ENCODE results near the gene SNRPD1.
"Not testable (repeated sequence)": the region's sequence is repeated elsewhere in the genome, so short reads cannot be mapped to it uniquely, and the experiment has no call there.

SNRPD1 gene

DNA sequence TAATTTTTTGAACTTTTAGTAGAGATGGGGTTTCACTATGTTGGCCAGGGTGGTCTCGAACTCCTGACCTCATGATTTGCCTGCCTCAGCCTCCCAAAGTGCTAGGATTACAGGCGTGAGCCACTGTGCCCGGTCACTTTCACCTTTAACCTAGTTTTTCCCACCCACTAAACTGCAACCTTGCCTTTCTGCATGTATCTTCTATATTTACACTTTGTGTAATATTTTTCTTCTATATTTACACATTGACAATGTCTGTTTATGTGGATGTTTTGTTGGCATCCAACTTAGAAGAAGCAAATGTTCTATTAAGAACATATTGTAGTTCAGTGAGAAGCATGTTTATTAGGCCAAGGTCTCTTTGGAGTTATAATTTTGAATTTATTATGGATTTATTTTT, 26.7 kb downstream of the SNRPD1 start:
- no peak for DNase-seq

DNA sequence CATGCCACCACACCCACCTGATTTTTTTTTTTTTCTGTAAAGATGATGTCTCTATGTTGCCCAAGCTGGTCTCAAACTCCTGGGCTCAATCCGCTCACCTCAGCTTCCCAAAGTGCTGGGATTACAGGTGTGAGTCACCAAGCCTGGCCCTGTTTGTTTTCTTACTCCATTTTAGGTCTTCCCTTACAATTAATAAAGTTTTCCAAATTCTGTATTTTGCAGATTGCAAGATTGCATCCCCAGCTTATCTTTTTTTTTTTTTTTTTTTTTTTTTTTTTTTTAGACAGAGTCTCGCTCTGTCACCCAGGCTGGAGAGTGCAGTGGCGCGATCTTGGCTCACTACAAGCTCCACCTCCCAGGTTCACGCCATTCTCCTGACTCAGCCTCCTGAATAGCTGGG, 28.3 kb downstream of the SNRPD1 start:
- not testable (repeated sequence) for DNase-seq

DNA sequence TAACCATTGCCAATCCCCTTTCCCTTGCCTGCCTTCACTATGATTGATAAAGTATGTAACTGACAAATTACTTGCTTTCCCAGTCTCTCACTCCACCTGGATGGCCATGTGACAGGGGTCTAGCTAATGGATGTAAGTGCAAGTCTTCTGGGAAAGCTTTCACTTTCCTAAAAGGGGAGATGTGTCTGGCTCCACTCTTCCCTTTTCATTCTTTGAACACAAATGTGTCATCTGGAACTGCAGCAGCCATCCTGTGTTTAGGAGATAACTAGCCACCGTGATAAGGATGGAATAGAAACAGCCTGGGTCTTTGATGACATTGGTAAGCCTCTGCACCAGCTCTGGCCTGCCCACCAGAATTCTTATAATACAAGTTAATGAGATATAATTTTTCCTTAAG, 38.2 kb downstream of the SNRPD1 start:
- no peak for DNase-seq

DNA sequence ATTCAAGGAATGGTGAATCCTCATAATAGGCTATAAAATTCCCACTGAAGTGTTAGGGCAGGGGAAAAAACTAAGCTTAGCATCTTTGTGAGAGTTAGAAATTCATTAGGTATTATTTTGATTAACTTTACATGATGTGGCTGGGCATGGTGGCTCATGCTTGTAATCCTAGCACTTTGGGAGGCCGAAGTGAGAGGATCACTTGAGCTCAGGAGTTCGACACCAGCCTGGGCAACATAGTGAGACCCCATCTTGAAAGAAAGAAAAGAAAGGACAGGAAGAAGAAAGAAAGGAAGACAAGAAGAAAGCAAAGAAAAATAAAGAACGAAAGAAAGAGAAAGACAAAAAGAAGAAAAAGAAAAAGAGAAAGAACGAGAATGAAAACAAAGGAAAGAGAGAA, 40.0 kb downstream of the SNRPD1 start:
- no peak for DNase-seq

DNA sequence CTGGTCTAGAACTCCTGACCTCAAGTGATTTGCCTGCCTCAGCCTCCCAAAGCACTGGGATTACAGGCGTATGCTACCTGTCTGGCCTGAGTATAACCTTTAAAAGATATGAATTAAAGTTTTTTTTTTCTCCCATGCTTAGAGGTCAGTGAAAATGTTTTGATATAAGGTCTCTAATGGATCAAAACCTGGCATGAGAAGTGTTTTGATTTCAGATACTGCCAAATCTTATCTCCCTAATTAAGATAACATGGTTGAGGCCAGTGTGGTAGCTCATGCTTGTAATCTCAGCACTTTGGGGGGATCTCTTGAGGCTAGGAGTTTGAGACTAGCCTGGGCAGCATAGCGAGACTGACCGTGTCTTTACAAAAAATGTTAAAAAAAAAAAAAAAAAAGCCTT, 41.2 kb downstream of the SNRPD1 start:
- DNase-seq: no peak

DNA sequence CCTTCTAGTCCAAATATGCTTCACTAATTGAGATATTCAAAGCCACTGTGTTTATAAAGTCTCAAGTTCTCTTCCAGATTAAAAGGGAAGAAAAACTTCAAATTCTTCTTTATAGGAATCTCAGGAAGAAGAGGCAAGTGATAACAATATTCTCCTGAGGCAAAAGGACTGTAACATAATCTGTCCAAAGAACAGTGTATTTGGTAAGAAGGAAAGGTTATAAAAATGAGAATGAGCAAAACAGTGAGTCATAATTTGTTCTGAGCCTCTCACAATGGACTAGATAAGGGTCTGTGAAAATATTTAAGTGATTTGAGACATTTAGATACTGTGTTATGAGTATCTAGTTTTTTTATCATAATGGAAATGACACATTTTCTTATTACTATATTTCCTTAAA, 44.3 kb downstream of the SNRPD1 start:
- no peak for DNase-seq

DNA sequence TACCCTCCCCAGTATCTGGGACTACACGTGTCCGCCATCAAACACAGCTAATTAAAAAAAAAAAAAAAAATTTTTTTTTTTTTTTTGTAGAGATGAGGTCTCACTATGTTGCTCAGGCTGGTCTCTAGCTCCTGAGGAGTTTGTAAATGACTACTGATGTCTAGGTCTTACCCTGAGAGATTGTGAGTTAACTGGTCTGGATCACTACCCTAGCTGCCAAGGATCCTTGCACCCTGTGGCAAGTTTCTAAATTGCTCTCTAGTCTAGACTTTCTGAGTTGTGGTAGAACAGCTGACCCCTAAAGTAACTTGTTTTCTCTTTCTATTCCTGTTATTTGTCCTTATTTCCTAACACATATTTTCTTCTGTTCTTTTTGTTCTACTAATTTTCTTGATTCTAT, 48.0 kb downstream of the SNRPD1 start:
- DNase-seq: no peak

DNA sequence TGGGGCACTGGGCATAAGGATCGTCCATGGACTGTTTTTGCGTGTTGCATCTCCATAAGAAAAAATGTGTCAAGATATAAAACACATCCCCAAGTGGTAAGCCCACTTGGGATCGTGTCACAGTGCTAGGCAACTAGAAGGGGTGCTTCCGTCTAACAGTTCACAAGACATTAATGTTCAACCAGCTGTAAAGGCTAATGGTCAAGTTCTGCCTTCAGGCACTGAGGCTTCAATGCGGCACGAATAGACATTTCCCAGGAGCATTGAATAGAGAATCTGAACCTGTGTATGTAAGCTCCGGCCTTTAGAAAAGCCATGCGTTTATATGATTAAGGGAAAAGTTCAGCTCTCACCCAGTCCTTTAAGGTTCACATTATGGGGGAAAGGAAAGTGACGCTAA, 50.5 kb downstream of the SNRPD1 start:
- no peak for DNase-seq

DNA sequence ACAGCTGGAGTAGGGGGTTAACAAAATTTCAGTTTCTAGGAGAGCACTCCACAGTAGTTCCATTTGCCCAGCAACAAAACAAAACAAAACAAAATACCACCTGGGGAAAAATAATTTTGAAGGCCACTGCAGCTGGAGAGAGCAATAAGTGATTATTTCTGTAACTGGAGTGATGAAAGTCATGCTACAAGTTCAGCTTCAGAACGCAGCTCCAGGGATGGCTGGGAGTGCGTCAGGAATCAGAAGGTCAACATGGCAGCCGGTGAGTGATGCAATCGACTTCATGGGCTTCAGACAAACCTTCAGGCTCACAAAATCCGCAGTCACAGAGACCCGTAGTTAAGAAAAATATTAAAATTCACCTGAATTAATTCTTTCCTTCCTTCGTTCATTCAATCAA, 51.5 kb downstream of the SNRPD1 start:
- no peak for DNase-seq

DNA sequence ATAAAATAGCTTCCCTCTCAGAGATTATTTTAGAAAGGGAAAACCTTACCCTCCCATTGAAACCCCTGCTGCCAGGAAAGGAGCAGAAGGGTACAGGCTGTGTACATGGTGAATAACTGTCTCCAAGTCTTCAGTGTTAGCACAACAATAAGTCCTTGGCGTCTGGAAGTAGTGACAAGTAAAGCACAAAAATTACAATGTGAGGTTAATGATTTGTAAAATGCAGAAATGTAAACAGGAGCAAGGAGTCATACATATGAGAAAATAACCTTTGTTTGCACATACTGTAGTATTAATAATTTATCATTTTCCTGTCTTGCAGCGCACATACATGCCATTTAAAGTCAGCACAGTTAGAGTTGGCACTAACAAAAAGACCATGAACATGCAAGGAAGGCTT, 52.0 kb downstream of the SNRPD1 start:
- no peak for DNase-seq

DNA sequence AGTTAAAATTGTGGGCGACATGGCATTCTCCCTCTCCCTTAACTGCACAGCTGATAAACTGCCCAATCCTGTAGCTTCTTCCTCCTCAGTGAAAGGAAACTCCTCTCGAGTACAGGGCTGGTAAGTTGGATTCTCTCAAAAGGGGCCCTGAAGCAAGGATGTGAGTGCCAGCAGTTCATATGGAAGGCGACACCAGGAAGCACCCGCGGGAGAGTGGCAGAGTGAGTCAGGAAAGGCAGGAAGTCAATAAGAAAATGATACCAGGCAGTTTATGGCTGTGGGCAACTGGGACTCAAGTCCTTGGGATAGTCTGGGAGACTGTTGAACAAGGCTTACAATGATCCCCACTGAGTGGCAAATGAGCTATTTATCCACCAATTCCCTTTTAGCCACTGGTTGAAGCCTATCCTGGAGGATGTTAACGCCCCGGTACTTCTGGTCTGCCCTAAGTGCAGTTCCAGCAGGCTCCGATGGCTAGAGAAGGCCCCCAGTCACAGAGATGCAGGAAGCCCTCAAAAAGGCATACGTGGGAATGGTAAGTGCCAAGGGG, 57.7 kb downstream of the SNRPD1 start:
- DNase-seq: no peak

DNA sequence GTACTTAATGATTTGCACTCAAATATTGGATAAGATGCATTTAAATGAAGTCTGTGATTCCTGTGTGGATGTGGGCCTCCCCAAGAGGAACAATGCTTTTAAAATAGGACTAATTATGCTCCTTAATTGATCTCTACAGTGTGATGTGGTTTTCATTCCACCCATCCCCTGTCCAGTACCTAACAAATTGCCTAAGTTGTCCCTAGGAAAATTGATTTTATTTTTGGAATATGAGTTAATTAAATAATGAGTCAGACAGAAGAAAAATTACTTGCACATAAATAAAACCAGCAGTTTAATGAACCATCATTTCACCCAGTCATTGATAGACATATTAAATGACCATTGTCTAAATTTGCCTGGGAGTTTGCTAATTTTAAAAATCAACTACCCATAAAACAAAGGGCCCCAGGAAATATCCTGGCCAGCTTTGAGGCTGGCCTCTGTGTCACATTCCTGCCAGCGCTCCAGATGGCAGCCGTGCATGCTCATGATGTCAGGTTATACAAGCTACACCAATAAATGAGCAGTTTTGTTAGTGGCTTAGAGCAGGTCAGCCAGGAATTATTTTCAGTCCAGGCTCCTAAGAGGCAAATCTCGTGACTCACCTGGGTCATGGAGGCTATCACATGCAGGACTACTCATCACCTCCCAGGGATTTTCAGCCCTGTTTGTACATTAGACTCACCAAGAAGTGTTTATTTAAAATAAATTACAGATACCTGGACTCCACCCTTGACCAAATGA, 60.6 kb downstream of the SNRPD1 start:
- DNase-seq: no peak

DNA sequence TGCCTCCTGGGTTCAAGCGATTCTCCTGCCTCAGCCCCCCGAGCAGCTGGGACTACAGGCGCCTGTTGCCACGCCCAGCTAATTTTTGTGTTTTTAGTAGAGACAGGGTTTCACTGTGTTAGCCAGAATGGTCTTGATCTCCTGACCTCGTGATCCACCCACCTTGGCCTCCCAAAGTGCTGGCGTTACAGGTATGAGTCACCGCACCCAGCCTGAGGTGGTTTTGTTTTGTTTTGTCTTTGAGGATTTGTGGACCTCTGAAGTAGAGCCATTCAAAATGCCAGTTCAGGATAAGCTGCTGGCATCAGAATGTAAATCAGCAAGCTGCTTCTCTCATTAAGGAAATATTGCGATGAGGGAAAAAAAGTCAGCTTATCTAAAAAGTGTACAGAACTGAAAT, 63.2 kb downstream of the SNRPD1 start:
- not testable (repeated sequence) for DNase-seq

DNA sequence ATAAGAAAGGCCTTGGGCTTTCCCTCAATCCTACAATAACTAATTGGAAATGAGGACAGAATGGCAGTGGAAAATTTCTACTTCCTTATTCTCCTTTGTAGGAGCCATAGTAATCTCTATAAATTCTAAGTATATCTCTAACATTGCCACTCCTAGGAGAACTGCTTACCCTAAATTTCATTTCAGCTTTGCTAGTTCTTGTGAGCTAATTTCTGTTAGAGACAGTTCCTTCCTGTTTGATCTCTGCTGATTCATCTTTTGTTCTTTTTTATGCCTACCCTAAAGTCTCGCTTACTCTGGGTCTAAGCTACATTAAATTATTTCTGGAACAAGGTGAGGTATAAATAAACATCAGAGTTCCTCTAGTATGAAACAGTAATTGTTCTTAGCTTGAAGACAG, 66.7 kb downstream of the SNRPD1 start:
- DNase-seq: no peak

DNA sequence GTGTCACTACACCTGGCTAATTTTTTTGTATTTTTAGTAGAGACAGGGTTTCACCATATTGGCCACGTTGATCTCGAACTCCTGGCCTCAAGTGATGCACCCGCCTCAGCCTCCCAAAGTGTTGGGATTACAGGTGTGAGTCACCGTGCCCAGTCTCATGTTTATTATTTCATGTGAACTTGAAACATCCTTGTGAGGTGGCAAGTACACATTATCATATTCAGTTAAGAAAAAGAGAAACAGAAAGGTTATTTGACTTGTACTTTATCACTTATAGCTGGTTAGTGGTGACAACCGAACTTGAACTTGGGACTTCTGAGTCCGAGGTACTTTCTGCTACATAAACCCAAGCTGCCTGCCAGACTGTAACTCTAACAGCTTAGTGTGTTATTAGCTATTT, 68.0 kb downstream of the SNRPD1 start:
- DNase-seq: no peak

DNA sequence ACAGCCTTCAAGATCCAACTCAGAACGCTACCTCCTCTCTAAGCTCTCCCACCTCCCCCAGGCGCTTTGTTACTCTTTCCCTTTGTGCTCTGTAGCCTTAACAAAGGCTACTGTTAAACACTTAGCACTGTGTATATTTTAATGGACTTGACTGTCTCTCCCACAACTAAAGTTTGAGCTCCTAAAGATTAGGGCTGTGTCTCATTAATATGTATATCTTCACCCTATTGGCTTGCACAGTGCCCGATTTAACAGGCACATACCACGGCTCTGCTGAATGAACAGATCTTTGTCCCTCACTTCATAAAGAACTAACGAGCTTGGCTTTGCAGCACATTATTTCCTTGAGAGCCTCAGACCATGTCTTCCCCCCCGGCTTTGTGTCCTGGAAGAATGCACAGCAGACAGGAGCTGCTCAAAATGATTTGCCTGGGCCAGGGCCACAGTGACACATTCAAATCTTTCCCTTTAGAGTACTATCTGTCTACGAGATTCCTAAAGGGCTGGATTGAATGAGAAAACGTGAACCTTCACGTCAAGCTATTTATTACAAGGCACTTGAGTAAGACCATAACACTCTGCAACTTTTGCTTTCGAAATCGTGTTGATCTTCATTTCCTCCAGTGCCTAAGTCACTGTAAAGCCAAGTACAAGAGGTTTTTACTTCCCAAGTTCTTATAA, 70.4 kb downstream of the SNRPD1 start:
- DNase-seq: peak; percentile 39

Measured in CD4-positive, alpha-beta T cell treated with Interleukin-17A for 4 hours (primary cell).